ENCODE results near the gene PLPP3. TPM values are rescaled to one million over a fixed set of nuclear protein-coding genes. Genes with fewer than 3 reads are reported as not detected.

Gene PLPP3
- total RNA-seq, 2 experiments from 2014 or later, result not detected

DNA sequence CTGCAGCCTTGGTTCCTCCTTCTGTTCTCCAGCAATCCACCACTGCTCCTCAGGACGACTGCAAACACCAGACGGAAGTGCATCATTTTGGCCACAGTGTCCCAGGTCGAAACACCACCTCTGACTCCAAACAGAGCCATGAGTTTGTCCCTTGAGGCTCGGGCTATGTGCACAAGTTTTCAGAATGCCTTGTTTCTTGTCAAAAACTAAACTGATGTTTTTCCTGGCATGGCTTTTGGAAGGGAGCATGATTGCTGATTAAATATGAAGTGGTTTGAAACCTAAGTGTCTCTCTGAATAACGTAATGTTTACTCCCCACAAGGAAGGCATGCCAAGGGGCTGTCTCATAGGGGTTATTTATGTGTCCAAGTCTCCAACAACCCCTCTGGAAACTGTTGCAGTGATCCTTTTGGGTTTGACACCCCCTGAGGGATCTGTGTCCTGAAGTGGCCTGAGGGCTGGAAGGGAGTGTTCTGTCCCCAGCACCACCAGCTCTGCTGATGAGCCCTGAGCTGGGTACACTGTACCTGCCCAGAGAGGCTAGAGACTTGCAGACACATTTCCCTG lies 132.7 kb downstream of the PLPP3 start:
- no peak overlapping the region for H3K4me3 Mint-ChIP-seq
- H3K27ac Mint-ChIP-seq, result no peak overlapping the region

DNA sequence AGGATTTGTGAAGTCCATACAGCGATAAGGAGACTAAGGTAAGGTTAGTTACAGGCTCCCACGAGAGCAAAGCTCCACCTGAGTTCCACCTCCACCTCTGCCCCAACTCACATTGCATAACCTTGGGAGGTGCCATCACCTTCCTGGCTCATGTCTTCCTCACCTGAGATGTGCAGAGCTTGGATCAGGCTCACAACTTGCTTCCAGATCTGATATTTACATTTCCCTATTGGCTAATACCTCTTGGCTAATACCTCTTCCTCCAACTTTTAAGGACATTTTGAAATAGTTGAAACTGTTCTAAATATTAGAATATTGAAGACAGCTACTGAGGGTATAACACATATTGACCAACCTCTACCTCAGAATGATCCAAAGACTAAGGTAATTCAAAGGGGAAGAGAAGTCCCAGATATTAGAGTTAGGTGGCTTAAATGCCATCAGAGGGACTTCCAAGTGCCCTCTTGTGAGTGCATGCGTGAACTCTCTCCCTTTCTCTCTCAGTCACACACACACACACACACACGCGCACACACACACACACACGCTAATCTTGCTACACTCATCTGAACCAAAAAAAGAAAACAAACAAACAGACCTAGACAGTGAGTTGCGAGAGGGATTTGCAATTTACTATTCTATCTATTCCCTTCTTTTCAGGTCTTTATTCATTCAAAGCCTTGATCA lies 134.3 kb downstream of the PLPP3 start:
- no peak for DNase-seq
- Mint-ChIP-seq H3K4me1 (no peaks in the 10 kb centered on the region), H3K27me3 (peaks cover 3% of the 10 kb centered on the region), H3K9me3 (no peaks in the 10 kb centered on the region), H3K36me3 (no peaks in the 10 kb centered on the region), H3K27ac (no peak overlapping the region), H3K4me3 (no peak overlapping the region)

More for the DNA sequence above, 132.7 kb downstream of the PLPP3 start:
- no peaks in the 10 kb centered on the region for H3K4me1 Mint-ChIP-seq
- no peak for DNase-seq
- H3K36me3 Mint-ChIP-seq, result no peaks in the 10 kb centered on the region
- peaks cover 3% of the 10 kb centered on the region for H3K27me3 Mint-ChIP-seq
- H3K9me3 Mint-ChIP-seq, result no peaks in the 10 kb centered on the region

Other genes with a start within 250 kb of the PLPP3 start
- gene PRKAA2, start 65.8 kb upstream of the PLPP3 start, total RNA-seq, result under 1 TPM; 0.02 TPM
- gene FYB2, start 239.8 kb upstream of the PLPP3 start, total RNA-seq, result not detected